Transverse colon (tissue), 4 donors: ENCODE results near the gene C19orf25. TPM values are rescaled to one million over a fixed set of nuclear protein-coding genes. Genes with fewer than 3 reads are reported as not detected.
"Not testable (repeated sequence)": the region's sequence is repeated elsewhere in the genome, so short reads cannot be mapped to it uniquely, and the experiment has no call there.

Source experiments
- DNase-seq: peaks from one replicate; pipeline ENCODE4 v3.0.0-alpha.2; 2019
- H3K27ac ChIP-seq, 4 donors: fragments of 200-600 bp; sonication (generic); 2 replicates each; pipeline ENCODE4 v1.5.1; 2016 to 2018; ENCODE audit warnings: inconsistent platforms in 4 of 4
- H3K27me3 ChIP-seq: fragments of 200-600 bp; sonication (generic); 2 replicates; pipeline ENCODE4 v1.5.1; 2017; ENCODE audit warnings: inconsistent platforms
- H3K36me3 ChIP-seq, 4 donors: fragments of 200-600 bp; sonication (generic); 2 replicates each; pipeline ENCODE4 v1.5.1; 2017 to 2019; ENCODE audit warnings: inconsistent platforms in 4 of 4
- H3K4me1 ChIP-seq, 4 donors: fragments of 200-600 bp; sonication (generic); 2 replicates each; pipeline ENCODE4 v1.5.1; 2017 to 2020; ENCODE audit warnings: inconsistent platforms in 4 of 4
- H3K4me3 ChIP-seq, 4 donors: fragments of 200-600 bp; sonication (generic); 1 replicate in 1 of 4; 2 replicates in 3 of 4; pipeline versions ENCODE4 v1.5.1 to v1.6.1; 2017 to 2019; ENCODE audit warnings: inconsistent platforms in 4 of 4
- H3K9me3 ChIP-seq, 2 donors: fragments of 200-600 bp; sonication (generic); 2 replicates each; pipeline ENCODE4 v1.5.1; 2017 to 2019; ENCODE audit warnings: inconsistent platforms in 2 of 2
- CTCF ChIP-seq, 5 experiments: fragments of 200-600 bp in 3 of 5; fragments of 450-650 bp in 2 of 5; sonication (generic) in 3 of 5; IDR thresholded peaks; 1 replicate in 2 of 5; 2 replicates in 3 of 5; pipeline ENCODE4 v1.5.1; 2016 to 2017; ENCODE audit warnings: antibody characterized with exemption in 5 of 5, inconsistent platforms in 3 of 5, mild to moderate bottlenecking in 2 of 5, moderate library complexity in 1 of 5
- EP300 ChIP-seq: sonication (generic); formaldehyde crosslinking; IDR thresholded peaks from one replicate; pipeline ENCODE4 v1.6.1; 2017; ENCODE audit warnings: antibody characterized with exemption, low read depth
- POLR2A ChIP-seq: fragments of 450-650 bp; IDR thresholded peaks from one replicate; pipeline ENCODE4 v1.6.1; 2016; ENCODE audit warnings: antibody characterized with exemption, mild to moderate bottlenecking, moderate library complexity
- POLR2AphosphoS5 ChIP-seq, 3 donors: sonication (generic); formaldehyde crosslinking; IDR thresholded peaks; one replicate each; pipeline ENCODE4 v1.6.1; 2016; ENCODE audit warnings: antibody characterized with exemption in 3 of 3
- WGBS, 2 donors: methylation state at CpG; one replicate each; pipeline ENCODE4 v1.1.5; 2018; ENCODE audit warnings: low coverage in 1 of 2; 5-methylcytosine and 5-hydroxymethylcytosine counted together
- in situ Hi-C, 4 donors: fragments of 200-750 bp; cut with MboI; loops; one replicate each; pipeline versions ENCODE4 v1.15.0 to v1.15.1; 2017; ENCODE audit warnings: low sequenced_read_pairs in 3 of 4, low pct_ligation_motif_present in 1 of 4, low pct_unique_long_range_greater_than_20kb in 1 of 4
- intact Hi-C: fragments of 100-400 bp; cut with DNase I; formaldehyde crosslinking; loops from one replicate; pipeline ENCODE4 v1.15.1; 2023; ENCODE audit warnings: low total_unique reads
- total RNA-seq, 4 donors: library from RNA; depleted of rRNA; stranded (reverse); fragments of >200 nt; gene quantifications; one replicate each; pipeline ENCODE4 v1.1.0, GENCODE V29; 2016

The C19orf25 gene
- total RNA-seq, 4 donors from 2014 or later, result 36.2 to 89.2 (median 46.0) TPM

GRCh38 chr19:1520203-1520780 lies 41.3 kb upstream of the C19orf25 start:
- DNase-seq, result no peak
- 33 to 71% methylated on average over 1 to 17 of the region's 17 CpGs for WGBS, 2 donors

GRCh38 chr19:1519802-1520201 lies 40.8 kb upstream of the C19orf25 start:
- DNase-seq, H3K9me3 ChIP-seq, H3K4me3 ChIP-seq, intact Hi-C loops, H3K27ac ChIP-seq, H3K4me1 ChIP-seq, H3K36me3 ChIP-seq, in situ Hi-C loops: not testable (repeated sequence)
- H3K27me3 ChIP-seq, result peaks cover 49% of the 10 kb centered on the region
- 84% methylated on average over 8 of the region's 8 CpGs; no CpG with 5 or more reads in 1 of the 2 donors for WGBS, 2 donors

More at GRCh38 chr19:1520203-1520780, 41.3 kb upstream of the C19orf25 start:
- Histone ChIP-seq H3K36me3 (no peaks in the 10 kb centered on the region), H3K27me3 (peaks cover 50% of the 10 kb centered on the region), H3K27ac (no peak overlapping the region), H3K9me3 (no peaks in the 10 kb centered on the region), H3K4me1 (peaks cover 3 to 7% (median 6%) of the 10 kb centered on the region in 4 donors), H3K4me3 (no peak overlapping the region)
- intact Hi-C loops, result no loop called here
- in situ Hi-C loops, result no loop called here
- TF ChIP-seq POLR2A, result no peak
- TF ChIP-seq POLR2AphosphoS5 (IDR thresholded peaks at IDR 0.05), result no peak
- TF ChIP-seq EP300, result no peak
- TF ChIP-seq CTCF (IDR thresholded peaks at IDR 0.05), result no peak

- in situ Hi-C loops (no loop called here), intact Hi-C loops (no loop called here)
These were observed 39.5 kb upstream of the C19orf25 start for GRCh38 chr19:1518471-1518870.

GRCh38 chr19:1516395-1516753 lies 37.4 kb upstream of the C19orf25 start:
- in situ Hi-C loops (no loop called here), intact Hi-C loops (no loop called here)
- Histone ChIP-seq H3K4me3 (no peak overlapping the region), H3K4me1 (peaks cover 0 to 18% (median 12%) of the 10 kb centered on the region in 4 donors), H3K9me3 (no peaks in the 10 kb centered on the region), H3K27me3 (peaks cover 45% of the 10 kb centered on the region), H3K27ac (no peak overlapping the region), H3K36me3 (no peaks in the 10 kb centered on the region)
- no peak for DNase-seq
- TF ChIP-seq EP300, result no peak
- TF ChIP-seq POLR2AphosphoS5 (IDR thresholded peaks at IDR 0.05), result no peak
- TF ChIP-seq CTCF (IDR thresholded peaks at IDR 0.05), result no peak
- no peak for TF ChIP-seq POLR2A
- 69% methylated on average over 3 to 8 of the region's 8 CpGs for WGBS, 2 donors

More at GRCh38 chr19:1518471-1518870, 39.5 kb upstream of the C19orf25 start:
- TF ChIP-seq POLR2A (no peak), POLR2AphosphoS5 (IDR thresholded peaks at IDR 0.05) (no peak), CTCF (IDR thresholded peaks at IDR 0.05) (no peak), EP300 (no peak)
- DNase-seq, result no peak
- no peaks in the 10 kb centered on the region for H3K9me3 ChIP-seq
- WGBS, 2 donors, result 70 to 80% methylated on average over 1 to 4 of the region's 4 CpGs
- peaks cover 46% of the 10 kb centered on the region for H3K27me3 ChIP-seq
- no peaks in the 10 kb centered on the region for H3K36me3 ChIP-seq
- H3K4me3 ChIP-seq, result no peak overlapping the region
- no peak overlapping the region for H3K27ac ChIP-seq
- H3K4me1 ChIP-seq, result peaks cover 4 to 7% (median 6%) of the 10 kb centered on the region in 4 donors
